Globus pallidus (tissue), 1 donor: ENCODE data around the gene C6orf15.
A peak's percentile ranks its signal among the peaks of the same experiment; 100 is the strongest.

Experiments
- DNase-seq: peaks from one replicate; pipeline ENCODE4 v3.0.0-alpha.2; 2015; ENCODE audit warnings: low spot score

The C6orf15 gene

GRCh38 chr6:31107052-31107451 is 5.3 kb downstream of the C6orf15 start:
- DNase-seq, result no peak

- no peak for DNase-seq
These were observed 9.2 kb downstream of the C6orf15 start for GRCh38 chr6:31103136-31103535.

- no peak for DNase-seq
These were observed 13.9 kb downstream of the C6orf15 start for GRCh38 chr6:31098449-31098938.

GRCh38 chr6:31096656-31097055 is 15.7 kb downstream of the C6orf15 start:
- DNase-seq, result no peak

- DNase-seq, result no peak
These were observed 16.2 kb downstream of the C6orf15 start for GRCh38 chr6:31096215-31096614.

- DNase-seq, result no peak
These were observed 17.9 kb downstream of the C6orf15 start for GRCh38 chr6:31094389-31094881.

- peak; percentile 57 for DNase-seq
These were observed 19.4 kb downstream of the C6orf15 start for GRCh38 chr6:31092769-31093505.

- DNase-seq, result no peak
These were observed 20.1 kb downstream of the C6orf15 start for GRCh38 chr6:31092238-31092637.

- no peak for DNase-seq
These were observed 20.7 kb downstream of the C6orf15 start for GRCh38 chr6:31091680-31092079.

- DNase-seq, result no peak
These were observed 21.4 kb downstream of the C6orf15 start for GRCh38 chr6:31090973-31091364.

GRCh38 chr6:31090275-31090972 is 22.0 kb downstream of the C6orf15 start:
- no peak for DNase-seq

- DNase-seq, result peak; percentile 83
These were observed 24.8 kb downstream of the C6orf15 start for GRCh38 chr6:31087494-31088089.

- no peak for DNase-seq
These were observed 25.5 kb downstream of the C6orf15 start for GRCh38 chr6:31086788-31087440.

GRCh38 chr6:31083742-31084354 is 28.5 kb downstream of the C6orf15 start:
- peak; percentile 33 for DNase-seq

- no peak for DNase-seq
These were observed 30.5 kb downstream of the C6orf15 start for GRCh38 chr6:31081872-31082271.

GRCh38 chr6:31079656-31080261 is 32.6 kb downstream of the C6orf15 start:
- DNase-seq, result peak; percentile 82

GRCh38 chr6:31076611-31077010 is 35.8 kb downstream of the C6orf15 start:
- no peak for DNase-seq

GRCh38 chr6:31075528-31075927 is 36.8 kb downstream of the C6orf15 start:
- DNase-seq, result no peak

GRCh38 chr6:31074401-31074800 is 38.0 kb downstream of the C6orf15 start:
- no peak for DNase-seq

- peak; percentile 87 for DNase-seq
These were observed 41.6 kb downstream of the C6orf15 start for GRCh38 chr6:31070711-31071197.

- peak; percentile 95 for DNase-seq
These were observed 43.6 kb downstream of the C6orf15 start for GRCh38 chr6:31068669-31069340.
